SK-N-SH (cell line): Measurements from ENCODE around the gene GNB5.

Experiments used
- CTCF ChIP-seq: fragments of 200-600 bp; sonication (generic); IDR thresholded peaks from 2 replicates; pipeline ENCODE4 v1.6.1; 2017; ENCODE audit warnings: antibody characterized with exemption, mild to moderate bottlenecking, moderate library complexity
- EZH2phosphoT487 ChIP-seq: fragments of 200-600 bp; sonication (generic); IDR thresholded peaks from 2 replicates; pipeline ENCODE4 v1.6.1; 2017; ENCODE audit warnings: low read depth, mixed run types, mild to moderate bottlenecking, antibody characterized with exemption, moderate library complexity, borderline replicate concordance
- MEF2A ChIP-seq: IDR thresholded peaks from 2 replicates; pipeline ENCODE4 v1.4.0; 2012; ENCODE audit warnings: low read depth, borderline replicate concordance
- RFX5 ChIP-seq: IDR thresholded peaks from 2 replicates; pipeline ENCODE4 v1.6.1; 2012; ENCODE audit warnings: mild to moderate bottlenecking, improper control_type of control experiment, low read length
- TF ChIP-seq, protein P1 (sequence below): IDR thresholded peaks from 2 replicates; pipeline ENCODE4; 2012
- TF ChIP-seq, protein P2 (sequence below): IDR thresholded peaks from 2 replicates; pipeline ENCODE4 v1.4.0; 2012; ENCODE audit warnings: low read depth, borderline replicate concordance

DNA sequence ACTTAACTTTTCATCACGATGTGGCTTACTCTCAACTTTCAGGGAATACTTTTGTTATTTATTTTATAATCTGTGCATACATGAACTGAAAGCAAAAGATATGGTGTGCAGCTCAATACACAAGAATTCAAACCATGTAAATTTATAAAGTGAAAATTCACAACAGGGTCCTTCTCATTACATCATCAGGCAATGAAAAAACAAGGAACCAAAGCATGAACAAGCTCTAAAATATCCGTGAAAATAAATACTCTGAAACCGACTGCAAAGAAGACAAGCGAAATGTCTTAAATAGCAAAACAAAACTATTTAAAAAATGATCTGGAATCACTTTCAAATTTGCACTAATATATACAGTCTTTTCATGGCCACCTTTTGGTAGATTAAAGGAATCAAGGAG, 28.9 kb downstream of the GNB5 start:
- TF ChIP-seq MEF2A (no peak), CTCF (no peak), RFX5 (no peak), EZH2phosphoT487 (no peak)
- TF ChIP-seq, protein P1, sequence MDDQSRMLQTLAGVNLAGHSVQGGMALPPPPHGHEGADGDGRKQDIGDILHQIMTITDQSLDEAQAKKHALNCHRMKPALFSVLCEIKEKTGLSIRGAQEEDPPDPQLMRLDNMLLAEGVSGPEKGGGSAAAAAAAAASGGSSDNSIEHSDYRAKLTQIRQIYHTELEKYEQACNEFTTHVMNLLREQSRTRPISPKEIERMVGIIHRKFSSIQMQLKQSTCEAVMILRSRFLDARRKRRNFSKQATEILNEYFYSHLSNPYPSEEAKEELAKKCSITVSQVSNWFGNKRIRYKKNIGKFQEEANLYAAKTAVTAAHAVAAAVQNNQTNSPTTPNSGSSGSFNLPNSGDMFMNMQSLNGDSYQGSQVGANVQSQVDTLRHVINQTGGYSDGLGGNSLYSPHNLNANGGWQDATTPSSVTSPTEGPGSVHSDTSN = no peak
- TF ChIP-seq, protein P2, sequence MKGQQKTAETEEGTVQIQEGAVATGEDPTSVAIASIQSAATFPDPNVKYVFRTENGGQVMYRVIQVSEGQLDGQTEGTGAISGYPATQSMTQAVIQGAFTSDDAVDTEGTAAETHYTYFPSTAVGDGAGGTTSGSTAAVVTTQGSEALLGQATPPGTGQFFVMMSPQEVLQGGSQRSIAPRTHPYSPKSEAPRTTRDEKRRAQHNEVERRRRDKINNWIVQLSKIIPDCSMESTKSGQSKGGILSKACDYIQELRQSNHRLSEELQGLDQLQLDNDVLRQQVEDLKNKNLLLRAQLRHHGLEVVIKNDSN = no peak
